Karpas-422 (cell line): ENCODE results near the gene SPRR1A. TPM values are rescaled to one million over a fixed set of nuclear protein-coding genes. Genes with fewer than 3 reads are reported as not detected.
"Not testable (repeated sequence)": the region's sequence is repeated elsewhere in the genome, so short reads cannot be mapped to it uniquely, and the experiment has no call there.

Experiments used
- DNase-seq: peaks from one replicate; pipeline ENCODE4 v3.0.0-alpha.2; 2015
- H2AFZ ChIP-seq: fragments of 200-600 bp; sonication (generic); 2 replicates; pipeline ENCODE4 v1.6.1; 2014; ENCODE audit warnings: antibody characterized with exemption, low read length, mixed read lengths
- H3K27ac ChIP-seq: fragments of 200-600 bp; sonication (generic); 2 replicates; pipeline ENCODE4 v1.5.1; 2014; ENCODE audit warnings: mild to moderate bottlenecking, low read length, moderate library complexity
- H3K27me3 ChIP-seq: fragments of 200-600 bp; sonication (generic); 2 replicates; pipeline ENCODE4 v1.6.1; 2014; ENCODE audit warnings: low read length, mixed read lengths
- H3K36me3 ChIP-seq: fragments of 200-600 bp; sonication (generic); 2 replicates; pipeline ENCODE4 v1.6.1; 2014; ENCODE audit warnings: low read length, mixed read lengths; ENCODE audit not compliant: insufficient read depth
- H3K4me1 ChIP-seq: fragments of 200-600 bp; sonication (generic); 2 replicates; pipeline ENCODE4 v1.6.1; 2014; ENCODE audit warnings: mild to moderate bottlenecking, low read length, mixed read lengths
- H3K4me2 ChIP-seq: fragments of 200-600 bp; sonication (generic); 2 replicates; pipeline ENCODE4 v1.6.1; 2014; ENCODE audit warnings: low read length, low read depth, mild to moderate bottlenecking; ENCODE audit not compliant: poor library complexity, severe bottlenecking
- H3K4me3 ChIP-seq: fragments of 200-600 bp; sonication (generic); 2 replicates; pipeline ENCODE4 v1.5.1; 2014; ENCODE audit warnings: mild to moderate bottlenecking, antibody characterized with exemption, low read length, mixed read lengths
- H3K79me2 ChIP-seq: fragments of 200-600 bp; sonication (generic); 2 replicates; pipeline ENCODE4 v1.6.1; 2014; ENCODE audit warnings: mild to moderate bottlenecking, low read length, mixed read lengths
- H3K9ac ChIP-seq: fragments of 200-600 bp; sonication (generic); 2 replicates; pipeline ENCODE4 v1.6.0; 2014; ENCODE audit warnings: low read length
- H3K9me2 ChIP-seq: fragments of 200-600 bp; sonication (generic), shearing (Covaris generic); replicated peaks from 2 replicates; pipeline ENCODE4 v1.6.0; 2014; ENCODE audit warnings: mild to moderate bottlenecking, low read length, moderate library complexity; ENCODE audit not compliant: insufficient read depth
- H3K9me3 ChIP-seq: fragments of 300-700, 200-600 bp; sonication (generic); 2 replicates; pipeline ENCODE4 v1.6.1; 2014; ENCODE audit warnings: low read length, mixed read lengths
- H4K20me1 ChIP-seq: fragments of 200-600 bp; sonication (generic); 2 replicates; pipeline ENCODE4 v1.6.1; 2014; ENCODE audit warnings: mild to moderate bottlenecking, antibody characterized with exemption, low read length, low read depth; ENCODE audit not compliant: insufficient read depth
- total RNA-seq: library from RNA; depleted of rRNA; stranded (reverse); fragments of >200 nt; shearing (Covaris generic); gene quantifications from 2 replicates; pipeline ENCODE4 v1.2.3, GENCODE V29; 2014; ENCODE audit warnings: low replicate concordance

The SPRR1A gene
- total RNA-seq, 1 experiment from 2014 or later: not detected

- DNase-seq: no peak
- H3K9me2 ChIP-seq: no peaks in the 10 kb centered on the region
These were observed 14.0 kb downstream of the SPRR1A start for GRCh38 chr1:152997901-152998300.

GRCh38 chr1:152998476-152998875 is 14.6 kb downstream of the SPRR1A start:
- no peaks in the 10 kb centered on the region for H3K36me3 ChIP-seq
- H3K4me2 ChIP-seq: no peak overlapping the region
- peaks cover 8% of the 10 kb centered on the region for H3K4me1 ChIP-seq
- H3K79me2 ChIP-seq: no peaks in the 10 kb centered on the region
- no peaks in the 10 kb centered on the region for H3K9me3 ChIP-seq
- no peak for DNase-seq
- H3K4me3 ChIP-seq: no peak overlapping the region
- H4K20me1 ChIP-seq: no peaks in the 10 kb centered on the region
- H3K27ac ChIP-seq: no peak overlapping the region
- no peak overlapping the region for H3K9ac ChIP-seq
- no peaks in the 10 kb centered on the region for H3K9me2 ChIP-seq
- H2AFZ ChIP-seq: no peak overlapping the region
- no peaks in the 10 kb centered on the region for H3K27me3 ChIP-seq

More at GRCh38 chr1:152997901-152998300, 14.0 kb downstream of the SPRR1A start:
- Histone ChIP-seq H3K4me2 (no peak overlapping the region), H3K9me3 (no peaks in the 10 kb centered on the region), H3K9ac (no peak overlapping the region), H3K4me3 (no peak overlapping the region), H3K4me1 (peaks cover 8% of the 10 kb centered on the region), H4K20me1 (no peaks in the 10 kb centered on the region), H3K27me3 (no peaks in the 10 kb centered on the region), H3K36me3 (no peaks in the 10 kb centered on the region), H2AFZ (no peak overlapping the region), H3K27ac (no peak overlapping the region), H3K79me2 (no peaks in the 10 kb centered on the region)

- Histone ChIP-seq H3K4me3 (no peak overlapping the region), H3K36me3 (no peaks in the 10 kb centered on the region), H2AFZ (no peak overlapping the region), H3K9ac (no peak overlapping the region), H3K4me2 (no peak overlapping the region), H3K9me2 (no peaks in the 10 kb centered on the region), H3K27me3 (no peaks in the 10 kb centered on the region), H4K20me1 (no peaks in the 10 kb centered on the region), H3K79me2 (no peaks in the 10 kb centered on the region), H3K4me1 (peaks cover 8% of the 10 kb centered on the region), H3K9me3 (no peaks in the 10 kb centered on the region), H3K27ac (no peak overlapping the region)
- no peak for DNase-seq
These were observed 15.9 kb downstream of the SPRR1A start for GRCh38 chr1:152999818-153000217.

- Histone ChIP-seq H3K79me2 (no peaks in the 10 kb centered on the region), H3K27ac (no peak overlapping the region), H3K36me3 (no peaks in the 10 kb centered on the region), H4K20me1 (no peaks in the 10 kb centered on the region), H2AFZ (no peak overlapping the region), H3K9ac (no peak overlapping the region), H3K4me2 (no peak overlapping the region), H3K9me2 (no peaks in the 10 kb centered on the region), H3K4me3 (no peak overlapping the region), H3K4me1 (peaks cover 8% of the 10 kb centered on the region), H3K27me3 (no peaks in the 10 kb centered on the region), H3K9me3 (no peaks in the 10 kb centered on the region)
- no peak for DNase-seq
These were observed 16.4 kb downstream of the SPRR1A start for GRCh38 chr1:153000294-153000693.

GRCh38 chr1:153001382-153001781 is 17.5 kb downstream of the SPRR1A start, which contains the start of gene SPRR3:
SPRR3 (plus strand) TSS chr1:153001749; CDS start chr1:153003021, 1,272 bp downstream.
- no peak within 1 kb of the TSS for H3K4me3 ChIP-seq

GRCh38 chr1:153011235-153011758 is 27.4 kb downstream of the SPRR1A start:
- H3K27me3 ChIP-seq, H3K36me3 ChIP-seq, H3K9ac ChIP-seq, H3K9me2 ChIP-seq, H3K79me2 ChIP-seq, H2AFZ ChIP-seq, H3K4me1 ChIP-seq, H3K9me3 ChIP-seq, H3K4me3 ChIP-seq, H4K20me1 ChIP-seq, H3K4me2 ChIP-seq, H3K27ac ChIP-seq: not testable (repeated sequence)
- DNase-seq: peak; percentile 53

More at GRCh38 chr1:153001382-153001781, 17.5 kb downstream of the SPRR1A start, which contains the start of gene SPRR3:
- Histone ChIP-seq H3K9me3 (no peaks in the 10 kb centered on the region), H3K4me1 (peaks cover 8% of the 10 kb centered on the region), H3K27ac (no peak within 1 kb of the TSS), H2AFZ (no peak within 1 kb of the TSS), H3K79me2 (no peaks in the 10 kb centered on the region), H3K36me3 (no peaks in the 10 kb centered on the region), H3K9ac (no peak within 1 kb of the TSS), H3K9me2 (no peaks in the 10 kb centered on the region), H3K4me2 (no peak within 1 kb of the TSS), H3K27me3 (no peaks in the 10 kb centered on the region), H4K20me1 (no peaks in the 10 kb centered on the region)
- DNase-seq: no peak

- peak overlapping the region; percentile 52 for H3K4me3 ChIP-seq
- peak overlapping the region; percentile 75 for H3K27ac ChIP-seq
- H2AFZ ChIP-seq, H4K20me1 ChIP-seq, DNase-seq, H3K9me2 ChIP-seq, H3K36me3 ChIP-seq, H3K79me2 ChIP-seq, H3K27me3 ChIP-seq, H3K9me3 ChIP-seq: not testable (repeated sequence)
- H3K4me1 ChIP-seq: peaks cover 53% of the 10 kb centered on the region
- H3K4me2 ChIP-seq: peak overlapping the region; percentile 46
- H3K9ac ChIP-seq: peak overlapping the region; percentile 33
These were observed 37.9 kb downstream of the SPRR1A start for GRCh38 chr1:153021829-153022228.

GRCh38 chr1:153022340-153022739 is 38.5 kb downstream of the SPRR1A start:
- H3K9me3 ChIP-seq: not testable (repeated sequence)

More at GRCh38 chr1:153022340-153022739, 38.5 kb downstream of the SPRR1A start:
- H3K36me3 ChIP-seq, H2AFZ ChIP-seq, H3K27me3 ChIP-seq, H3K9me2 ChIP-seq, H3K79me2 ChIP-seq, H4K20me1 ChIP-seq: not testable (repeated sequence)
- peak overlapping the region; percentile 46 for H3K4me2 ChIP-seq
- H3K4me3 ChIP-seq: peak overlapping the region; percentile 52; the same call in 1 of the 2 replicates
- DNase-seq: peak; percentile 87
- H3K27ac ChIP-seq: peak overlapping the region; percentile 75
- H3K9ac ChIP-seq: peak overlapping the region; percentile 33; the same call in 1 of the 2 replicates
- peaks cover 53% of the 10 kb centered on the region for H3K4me1 ChIP-seq
